Upper lobe of left lung (tissue), 6 donors: ENCODE data around the gene REPS1. TPM values are rescaled to one million over a fixed set of nuclear protein-coding genes. Genes with fewer than 3 reads are reported as not detected.
"Not testable (repeated sequence)": the region's sequence is repeated elsewhere in the genome, so short reads cannot be mapped to it uniquely, and the experiment has no call there.

Experiments
- ATAC-seq, 2 donors: fragments of 200-7000 bp; cut with Tn5 transposase; one replicate each; pipeline ENCODE4 v1.9.1; 2022; ENCODE audit warnings: mild to moderate bottlenecking in 2 of 2, moderate library complexity in 2 of 2; ENCODE audit not compliant: low FRiP score in 2 of 2
- DNase-seq, 2 donors: peaks; one replicate each; pipeline ENCODE4 v3.0.0-alpha.2; 2019 to 2020
- H3K27ac ChIP-seq, 4 donors: fragments of 200-600 bp; sonication (generic); one replicate each; pipeline ENCODE4 v1.5.1; 2016 to 2019
- H3K27me3 ChIP-seq, 4 donors: fragments of 200-600 bp; sonication (generic); one replicate each; pipeline ENCODE4 v1.5.1; 2017 to 2019
- H3K36me3 ChIP-seq, 4 donors: fragments of 200-600 bp; sonication (generic); one replicate each; pipeline ENCODE4 v1.5.1; 2016 to 2019
- H3K4me1 ChIP-seq, 4 donors: fragments of 200-600 bp; sonication (generic); one replicate each; pipeline ENCODE4 v1.5.1; 2018 to 2019
- H3K4me3 ChIP-seq, 4 donors: fragments of 200-600 bp; sonication (generic); one replicate each; pipeline ENCODE4 v1.5.1; 2017 to 2019; ENCODE audit warnings: mild to moderate bottlenecking in 2 of 4, moderate library complexity in 1 of 4
- H3K9me3 ChIP-seq, 4 donors: fragments of 200-600 bp; sonication (generic); one replicate each; pipeline ENCODE4 v1.5.1; 2018 to 2019
- EP300 ChIP-seq, 4 donors: sonication (generic); formaldehyde crosslinking; IDR thresholded peaks; one replicate each; pipeline ENCODE4 v1.5.1; 2017; ENCODE audit warnings: antibody characterized with exemption in 4 of 4, control low read depth in 2 of 4
- POLR2A ChIP-seq, 4 donors: fragments of 450-650 bp; IDR thresholded peaks; one replicate each; pipeline ENCODE4 v1.5.1; 2016 to 2017; ENCODE audit warnings: antibody characterized with exemption in 4 of 4, mild to moderate bottlenecking in 2 of 4
- POLR2AphosphoS5 ChIP-seq, 2 donors: sonication (generic); formaldehyde crosslinking; IDR thresholded peaks; one replicate each; pipeline ENCODE4 v1.5.1; 2017; ENCODE audit warnings: antibody characterized with exemption in 2 of 2
- WGBS, 2 donors: methylation state at CpG; one replicate each; pipeline ENCODE4 v1.1.5; 2017 to 2018; 5-methylcytosine and 5-hydroxymethylcytosine counted together
- total RNA-seq, 6 donors: library from RNA; depleted of rRNA in 4 of 6; stranded (reverse); fragments of >200 nt in 4 of 6; gene quantifications; one replicate each; pipeline versions ENCODE4 v1.1.0 to v1.2.1, GENCODE V29; 2016 to 2021
- TF ChIP-seq, protein P1 (sequence below), 6 experiments: fragments of 450-650 bp in 4 of 6; fragments of 200-600 bp in 2 of 6; sonication (generic) in 2 of 6; IDR thresholded peaks; one replicate each; pipeline ENCODE4 v1.5.1; 2016 to 2019; ENCODE audit warnings: antibody characterized with exemption in 6 of 6
- donor health status: DM: no; HTN: no; CAD: no; lungs with moderate emphysema.
- donor health status: DM: no; HTN: yes; CAD: no; lungs with severe emphysema.

Gene REPS1
- total RNA-seq, 6 donors from 2014 or later, result 30.8 to 90.1 (median 38.6) TPM

DNA sequence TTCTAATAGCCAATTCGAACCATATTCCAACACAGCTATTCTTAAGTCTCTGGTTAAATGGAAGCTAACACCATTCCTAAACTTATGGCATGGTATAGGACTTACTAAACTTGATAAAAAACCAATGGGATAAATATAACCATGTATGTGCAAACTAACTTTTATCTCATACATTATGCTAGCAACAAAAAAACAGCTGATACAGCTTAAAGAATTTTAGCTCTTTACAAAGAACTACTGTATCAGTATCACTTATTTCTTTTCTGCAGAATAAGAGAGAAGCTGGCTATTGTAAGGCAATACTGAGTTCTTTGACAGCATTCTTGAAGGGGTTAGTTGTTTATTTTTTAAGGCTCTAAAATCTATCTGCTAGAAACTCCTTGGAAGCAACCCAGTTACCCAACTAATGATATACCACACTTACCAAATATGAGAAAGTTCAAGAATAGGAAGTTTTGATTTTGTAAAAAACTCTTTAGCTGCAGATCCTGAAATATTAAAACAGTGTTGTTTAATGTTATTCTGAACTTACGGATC lies 44.9 kb downstream of the REPS1 start:
- Histone ChIP-seq H3K27me3 (no peaks in the 10 kb centered on the region), H3K9me3 (no peaks in the 10 kb centered on the region), H3K36me3 (peaks cover 0 to 61% (median 17%) of the 10 kb centered on the region in 4 donors), H3K4me1 (peaks cover 0 to 5% (median 0%) of the 10 kb centered on the region in 4 donors), H3K27ac (no peak overlapping the region), H3K4me3 (no peak overlapping the region)
- DNase-seq, result no peak
- 97 to 98% methylated on average over 2 of the region's 2 CpGs for WGBS, 2 donors
- no peak for ATAC-seq
- no peak for TF ChIP-seq EP300 (IDR thresholded peaks at IDR 0.05)
- TF ChIP-seq, protein P1, sequence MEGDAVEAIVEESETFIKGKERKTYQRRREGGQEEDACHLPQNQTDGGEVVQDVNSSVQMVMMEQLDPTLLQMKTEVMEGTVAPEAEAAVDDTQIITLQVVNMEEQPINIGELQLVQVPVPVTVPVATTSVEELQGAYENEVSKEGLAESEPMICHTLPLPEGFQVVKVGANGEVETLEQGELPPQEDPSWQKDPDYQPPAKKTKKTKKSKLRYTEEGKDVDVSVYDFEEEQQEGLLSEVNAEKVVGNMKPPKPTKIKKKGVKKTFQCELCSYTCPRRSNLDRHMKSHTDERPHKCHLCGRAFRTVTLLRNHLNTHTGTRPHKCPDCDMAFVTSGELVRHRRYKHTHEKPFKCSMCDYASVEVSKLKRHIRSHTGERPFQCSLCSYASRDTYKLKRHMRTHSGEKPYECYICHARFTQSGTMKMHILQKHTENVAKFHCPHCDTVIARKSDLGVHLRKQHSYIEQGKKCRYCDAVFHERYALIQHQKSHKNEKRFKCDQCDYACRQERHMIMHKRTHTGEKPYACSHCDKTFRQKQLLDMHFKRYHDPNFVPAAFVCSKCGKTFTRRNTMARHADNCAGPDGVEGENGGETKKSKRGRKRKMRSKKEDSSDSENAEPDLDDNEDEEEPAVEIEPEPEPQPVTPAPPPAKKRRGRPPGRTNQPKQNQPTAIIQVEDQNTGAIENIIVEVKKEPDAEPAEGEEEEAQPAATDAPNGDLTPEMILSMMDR (IDR thresholded peaks at IDR 0.05), result no peak
- TF ChIP-seq POLR2AphosphoS5 (IDR thresholded peaks at IDR 0.05), result no peak
- no peak for TF ChIP-seq POLR2A (IDR thresholded peaks at IDR 0.05)

DNA sequence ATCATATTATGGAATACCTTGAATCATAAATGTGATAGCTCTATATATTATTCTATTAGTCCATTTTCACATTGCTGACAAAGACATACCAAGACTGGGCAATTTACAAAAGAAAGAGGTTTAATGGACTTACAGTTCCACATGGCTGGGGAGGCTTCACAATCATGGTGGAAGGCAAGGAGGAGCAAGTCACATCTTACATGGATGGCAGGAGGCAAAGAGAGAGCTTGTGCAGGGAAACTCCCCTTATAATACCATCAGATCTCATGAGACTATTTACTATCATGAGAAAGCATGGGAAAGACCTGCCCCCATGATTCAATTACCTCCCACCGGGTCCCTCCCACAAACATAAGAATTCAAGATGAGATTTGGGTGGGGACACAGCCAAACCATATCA lies 51.2 kb downstream of the REPS1 start:
- not testable (repeated sequence) for DNase-seq, H3K9me3 ChIP-seq, H3K4me3 ChIP-seq, H3K4me1 ChIP-seq, H3K27me3 ChIP-seq, ATAC-seq, H3K27ac ChIP-seq
- WGBS, 2 donors, result 95 to 100% methylated on average over 1 of the region's 1 CpG
- peaks cover 0 to 51% (median 3%) of the 10 kb centered on the region in 4 donors for H3K36me3 ChIP-seq

DNA sequence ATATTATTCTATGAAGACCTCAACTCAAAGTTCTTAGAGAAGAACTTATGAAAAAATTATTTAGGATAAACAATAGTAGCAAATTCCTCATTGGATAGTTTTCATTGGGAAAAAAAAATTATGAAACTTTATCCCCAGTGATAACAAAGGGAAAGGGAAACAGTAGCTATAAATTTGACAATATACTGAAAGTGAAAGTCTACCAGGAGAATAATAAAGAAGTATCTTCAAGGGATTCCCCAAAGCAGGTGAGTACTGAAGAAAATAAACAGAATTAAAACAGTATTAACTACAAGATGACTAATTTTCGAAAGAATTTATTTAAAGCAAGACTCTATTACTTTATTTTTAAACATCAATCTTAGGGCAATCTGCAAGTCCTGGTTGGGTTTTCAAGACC lies 56.4 kb downstream of the REPS1 start:
- Histone ChIP-seq H3K4me1 (no peaks in the 10 kb centered on the region), H3K4me3 (no peak overlapping the region), H3K36me3 (peaks cover 0 to 31% (median 2%) of the 10 kb centered on the region in 4 donors), H3K27me3 (no peaks in the 10 kb centered on the region), H3K9me3 (no peaks in the 10 kb centered on the region), H3K27ac (no peak overlapping the region)
- no peak for DNase-seq
- TF ChIP-seq, protein P1 (IDR thresholded peaks at IDR 0.05), result no peak
- TF ChIP-seq POLR2AphosphoS5 (IDR thresholded peaks at IDR 0.05) (no peak), POLR2A (IDR thresholded peaks at IDR 0.05) (no peak), EP300 (IDR thresholded peaks at IDR 0.05) (no peak)
- WGBS, 2 donors, result 68 to 77% methylated on average over 1 of the region's 1 CpG
- no peak for ATAC-seq

DNA sequence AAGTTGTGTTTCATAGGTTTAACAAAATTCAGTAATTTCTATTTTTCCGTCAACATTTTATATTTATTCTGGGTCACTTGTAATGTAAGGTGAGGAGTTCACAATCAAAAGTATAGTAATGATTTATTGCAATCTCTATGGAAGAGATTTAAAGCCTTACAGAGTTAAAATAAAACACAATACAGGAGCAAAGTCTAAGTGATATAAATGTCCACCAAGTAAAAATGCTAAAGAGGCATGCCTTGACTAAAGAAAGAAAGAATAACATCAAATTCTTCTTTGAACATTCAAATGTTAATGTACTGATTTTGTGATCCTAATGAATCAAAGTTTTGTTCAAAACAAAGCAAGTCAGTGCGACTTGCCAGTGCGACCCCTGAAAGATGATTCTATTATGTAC lies 61.5 kb downstream of the REPS1 start:
- DNase-seq, result no peak
- Histone ChIP-seq H3K9me3 (no peaks in the 10 kb centered on the region), H3K36me3 (peaks cover 0 to 26% (median 2%) of the 10 kb centered on the region in 4 donors), H3K4me1 (no peaks in the 10 kb centered on the region), H3K27ac (no peak overlapping the region), H3K4me3 (no peak overlapping the region), H3K27me3 (no peaks in the 10 kb centered on the region)
- no peak for ATAC-seq
- WGBS, 2 donors, result 89 to 97% methylated on average over 3 of the region's 3 CpGs
- TF ChIP-seq, protein P1 (IDR thresholded peaks at IDR 0.05), result no peak
- TF ChIP-seq POLR2A (IDR thresholded peaks at IDR 0.05) (no peak), EP300 (IDR thresholded peaks at IDR 0.05) (no peak), POLR2AphosphoS5 (IDR thresholded peaks at IDR 0.05) (no peak)

DNA sequence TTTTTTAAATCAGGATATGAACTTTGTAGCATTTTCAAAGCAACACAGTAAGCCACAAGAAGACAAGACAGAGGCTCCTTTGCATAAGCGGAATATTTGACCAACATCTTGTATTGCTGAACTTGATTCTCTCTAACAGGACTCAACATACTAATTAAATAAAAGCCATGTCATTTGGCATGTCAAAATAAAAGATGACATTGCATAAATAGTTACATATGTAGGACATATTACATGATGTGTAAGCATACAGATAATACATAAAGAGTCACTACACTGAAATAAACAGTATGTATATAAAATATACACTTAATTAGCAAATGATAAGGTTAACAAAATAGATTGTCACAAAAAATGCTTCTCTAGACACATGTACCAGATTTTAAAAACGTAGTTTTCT lies 62.2 kb downstream of the REPS1 start:
- Histone ChIP-seq H3K36me3 (peaks cover 0 to 26% (median 2%) of the 10 kb centered on the region in 4 donors), H3K4me1 (no peaks in the 10 kb centered on the region), H3K9me3 (no peaks in the 10 kb centered on the region), H3K4me3 (no peak overlapping the region), H3K27me3 (no peaks in the 10 kb centered on the region), H3K27ac (no peak overlapping the region)
- TF ChIP-seq EP300 (IDR thresholded peaks at IDR 0.05) (no peak), POLR2AphosphoS5 (IDR thresholded peaks at IDR 0.05) (no peak), POLR2A (IDR thresholded peaks at IDR 0.05) (no peak)
- TF ChIP-seq, protein P1 (IDR thresholded peaks at IDR 0.05), result no peak
- DNase-seq (no peak), ATAC-seq (no peak)
- WGBS, 2 donors, result 95 to 98% methylated on average over 2 of the region's 2 CpGs
